ENCODE results near the gene TSHZ2. TPM values are rescaled to one million over a fixed set of nuclear protein-coding genes. Genes with fewer than 3 reads are reported as not detected.

The TSHZ2 gene
- total RNA-seq, 1 donor = 3.6 TPM

- no peak overlapping the region for H2AFZ ChIP-seq (ENCODE audit: low read length)
These were observed 326.8 kb downstream of the TSHZ2 start for GRCh38 chr20:53298911-53299310.

GRCh38 chr20:53299831-53300230, 327.7 kb downstream of the TSHZ2 start:
- no peak for TF ChIP-seq CTCF (IDR thresholded peaks at IDR 0.05; ENCODE audit: extremely low read depth, low read depth, low read length)
- H3K4me1 ChIP-seq (ENCODE audit: insufficient read depth, low read length) = no peaks in the 10 kb centered on the region
- no peaks in the 10 kb centered on the region for H4K20me1 ChIP-seq (ENCODE audit: insufficient read depth, low read length)
- H3K27ac ChIP-seq (ENCODE audit: low read depth, low read length) = no peak overlapping the region
- no peak for DNase-seq (ENCODE audit: insufficient read length, low spot score, missing footprints)
- no peaks in the 10 kb centered on the region for H3K9me3 ChIP-seq (ENCODE audit: low read depth, low read length)
- no peak overlapping the region for H3K4me3 ChIP-seq (ENCODE audit: insufficient read depth, low read length)
- H3K36me3 ChIP-seq (ENCODE audit: insufficient read depth, low read length) = no peaks in the 10 kb centered on the region
- no peaks in the 10 kb centered on the region for H3K79me2 ChIP-seq (ENCODE audit: insufficient read depth, low read length)
- no peak overlapping the region for H3K4me2 ChIP-seq (ENCODE audit: insufficient read depth, low read length)
- no peaks in the 10 kb centered on the region for H3K27me3 ChIP-seq (ENCODE audit: insufficient read depth, low read length)
- H2AFZ ChIP-seq (ENCODE audit: low read length) = no peak overlapping the region

More at GRCh38 chr20:53298911-53299310, 326.8 kb downstream of the TSHZ2 start:
- H3K27me3 ChIP-seq (ENCODE audit: insufficient read depth, low read length) = no peaks in the 10 kb centered on the region
- H3K36me3 ChIP-seq (ENCODE audit: insufficient read depth, low read length) = no peaks in the 10 kb centered on the region
- H3K4me2 ChIP-seq (ENCODE audit: insufficient read depth, low read length) = no peak overlapping the region
- no peaks in the 10 kb centered on the region for H3K79me2 ChIP-seq (ENCODE audit: insufficient read depth, low read length)
- TF ChIP-seq CTCF (IDR thresholded peaks at IDR 0.05; ENCODE audit: extremely low read depth, low read depth, low read length) = no peak
- DNase-seq (ENCODE audit: insufficient read length, low spot score, missing footprints) = no peak
- no peak overlapping the region for H3K27ac ChIP-seq (ENCODE audit: low read depth, low read length)
- H3K4me1 ChIP-seq (ENCODE audit: insufficient read depth, low read length) = no peaks in the 10 kb centered on the region
- no peak overlapping the region for H3K4me3 ChIP-seq (ENCODE audit: insufficient read depth, low read length)
- no peaks in the 10 kb centered on the region for H4K20me1 ChIP-seq (ENCODE audit: insufficient read depth, low read length)
- H3K9me3 ChIP-seq (ENCODE audit: low read depth, low read length) = no peaks in the 10 kb centered on the region

- TF ChIP-seq CTCF (IDR thresholded peaks at IDR 0.05; ENCODE audit: extremely low read depth, low read depth, low read length) = no peak
- Histone ChIP-seq H2AFZ (ENCODE audit: low read length) (no peak overlapping the region), H3K9me3 (ENCODE audit: low read depth, low read length) (no peaks in the 10 kb centered on the region), H3K79me2 (ENCODE audit: insufficient read depth, low read length) (no peaks in the 10 kb centered on the region), H3K4me3 (ENCODE audit: insufficient read depth, low read length) (no peak overlapping the region), H4K20me1 (ENCODE audit: insufficient read depth, low read length) (no peaks in the 10 kb centered on the region), H3K36me3 (ENCODE audit: insufficient read depth, low read length) (no peaks in the 10 kb centered on the region), H3K4me2 (ENCODE audit: insufficient read depth, low read length) (no peak overlapping the region), H3K4me1 (ENCODE audit: insufficient read depth, low read length) (no peaks in the 10 kb centered on the region), H3K27me3 (ENCODE audit: insufficient read depth, low read length) (no peaks in the 10 kb centered on the region), H3K27ac (ENCODE audit: low read depth, low read length) (no peak overlapping the region)
- DNase-seq (ENCODE audit: insufficient read length, low spot score, missing footprints) = no peak
These were observed 329.7 kb downstream of the TSHZ2 start for GRCh38 chr20:53301869-53302268.

GRCh38 chr20:53302695-53303412, 330.7 kb downstream of the TSHZ2 start:
- Histone ChIP-seq H4K20me1 (ENCODE audit: insufficient read depth, low read length) (no peaks in the 10 kb centered on the region), H3K36me3 (ENCODE audit: insufficient read depth, low read length) (no peaks in the 10 kb centered on the region), H3K4me3 (ENCODE audit: insufficient read depth, low read length) (no peak overlapping the region), H3K27ac (ENCODE audit: low read depth, low read length) (no peak overlapping the region), H3K79me2 (ENCODE audit: insufficient read depth, low read length) (no peaks in the 10 kb centered on the region), H3K9me3 (ENCODE audit: low read depth, low read length) (no peaks in the 10 kb centered on the region), H3K4me1 (ENCODE audit: insufficient read depth, low read length) (no peaks in the 10 kb centered on the region), H3K4me2 (ENCODE audit: insufficient read depth, low read length) (no peak overlapping the region), H3K27me3 (ENCODE audit: insufficient read depth, low read length) (no peaks in the 10 kb centered on the region), H2AFZ (ENCODE audit: low read length) (no peak overlapping the region)
- DNase-seq (ENCODE audit: insufficient read length, low spot score, missing footprints) = no peak
- no peak for TF ChIP-seq CTCF (IDR thresholded peaks at IDR 0.05; ENCODE audit: extremely low read depth, low read depth, low read length)
